Measurements from ENCODE around the gene PIEZO1. TPM values are rescaled to one million over a fixed set of nuclear protein-coding genes. Genes with fewer than 3 reads are reported as not detected.

The PIEZO1 gene
- total and polyA plus RNA-seq, 9 of the 15 experiments (the other 6 are each of a cell fraction or from before 2014, with no cell fraction given) = 3.6 to 432 (median 131) TPM

- Histone ChIP-seq H3K4me3 (no peak overlapping the region), H3K27ac (ENCODE audit: extremely low read depth, low read depth, low read length) (peak overlapping the region; percentile 71), H3K4me2 (ENCODE audit: insufficient read depth, low read length) (peak overlapping the region; percentile 24), H3K9ac (ENCODE audit: insufficient read depth in 1 of 2, low read depth in 2 of 2, low read length in 2 of 2) (peak overlapping the region; percentile 16 to 88; a peak in 3 of 4 replicates), H3K9me3 (replicated peaks; ENCODE audit: control insufficient read depth, insufficient read depth, low read depth, low read length) (no peaks in the 10 kb centered on the region), H3K27me3 (ENCODE audit: control insufficient read depth in 2 of 2, insufficient read depth in 2 of 2, low read length in 2 of 2) (no peaks in the 10 kb centered on the region), H3K79me2 (ENCODE audit: control insufficient read depth, insufficient read depth, low read length) (peaks cover 47% of the 10 kb centered on the region), H3K9me1 (ENCODE audit: control insufficient read depth, insufficient read depth, low read length) (peaks cover 3% of the 10 kb centered on the region), H3K4me1 (replicated peaks in 1 of 2; ENCODE audit: control insufficient read depth in 2 of 2, insufficient read depth in 2 of 2, low read length in 2 of 2) (peaks cover 16 to 91% of the 10 kb centered on the region in 2 experiments), H4K20me1 (replicated peaks; ENCODE audit: control insufficient read depth, insufficient read depth, low read length) (peaks cover 11% of the 10 kb centered on the region; the same call in 1 of the 2 replicates), H3K36me3 (ENCODE audit: control insufficient read depth, insufficient read depth, low read length) (peaks cover 75% of the 10 kb centered on the region; the same call in 1 of the 3 replicates), H2AFZ (ENCODE audit: low read depth, low read length) (no peak overlapping the region)
- WGBS (ENCODE audit: insufficient coverage, low coverage, missing lambda C conversion rate) = 54% methylated on average over 41 of the region's 42 CpGs
- ChIA-PET POLR2A (interaction anchor here (0.6 to 0.8 kb wide), 4 partner anchors 9 to 207 kb away, joined by 3 to 4 read pairs (median 4); no protein-coding TSS in a partner anchor), CTCF (ENCODE audit: low intra/inter-chr PET ratio) (no interaction called here)
- DNase-seq (ENCODE audit: extremely low read depth in 1 of 4, low spot score in 3 of 4) (peak; percentile 77 to 89 (median 83)), ATAC-seq (peak; percentile 86), FAIRE-seq (peak; percentile 84)
- intact Hi-C loops (cut with micrococcal nuclease) (no loop called here), in situ Hi-C loops (cut with MboI) (no loop called here)
- no TSS peak for BruUV-seq (replicated peaks)
- TF ChIP-seq KLF10 (CRISPR knock-in tag; IDR thresholded peaks at IDR 0.05) (no peak), LARP7 (IDR thresholded peaks at IDR 0.05) (no peak), RREB1 (CRISPR knock-in tag; IDR thresholded peaks at IDR 0.05) (no peak; the same call in 1 of the 2 replicates), RBM14 (IDR thresholded peaks at IDR 0.05; ENCODE audit: borderline replicate concordance, insufficient read depth, low read depth, low read length) (no peak), TBP (optimal IDR thresholded peaks at IDR 0.05; ENCODE audit: low read depth, low read length) (no peak), SNIP1 (IDR thresholded peaks at IDR 0.05; ENCODE audit: low read depth) (no peak), POLR3A (IDR thresholded peaks at IDR 0.05; ENCODE audit: borderline replicate concordance, extremely low read depth, insufficient read depth, insufficient read length) (no peak), CAMTA2 (CRISPR knock-in tag; conservative IDR thresholded peaks at IDR 0.05) (no peak), THAP7 (CRISPR knock-in tag; IDR thresholded peaks at IDR 0.05) (no peak), POLR3G (IDR thresholded peaks at IDR 0.05; ENCODE audit: extremely low read depth, insufficient read length, insufficient replicate concordance) (no peak)
- TF ChIP-seq, protein P1, sequence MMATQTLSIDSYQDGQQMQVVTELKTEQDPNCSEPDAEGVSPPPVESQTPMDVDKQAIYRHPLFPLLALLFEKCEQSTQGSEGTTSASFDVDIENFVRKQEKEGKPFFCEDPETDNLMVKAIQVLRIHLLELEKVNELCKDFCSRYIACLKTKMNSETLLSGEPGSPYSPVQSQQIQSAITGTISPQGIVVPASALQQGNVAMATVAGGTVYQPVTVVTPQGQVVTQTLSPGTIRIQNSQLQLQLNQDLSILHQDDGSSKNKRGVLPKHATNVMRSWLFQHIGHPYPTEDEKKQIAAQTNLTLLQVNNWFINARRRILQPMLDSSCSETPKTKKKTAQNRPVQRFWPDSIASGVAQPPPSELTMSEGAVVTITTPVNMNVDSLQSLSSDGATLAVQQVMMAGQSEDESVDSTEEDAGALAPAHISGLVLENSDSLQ (IDR thresholded peaks at IDR 0.05) = peak; percentile 93
- TF ChIP-seq, protein P2, sequence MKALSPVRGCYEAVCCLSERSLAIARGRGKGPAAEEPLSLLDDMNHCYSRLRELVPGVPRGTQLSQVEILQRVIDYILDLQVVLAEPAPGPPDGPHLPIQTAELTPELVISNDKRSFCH (CRISPR knock-in tag; IDR thresholded peaks at IDR 0.05) = no peak
- TF ChIP-seq, protein P2 (tag; IDR thresholded peaks at IDR 0.05) = no peak
These were observed 84.2 kb downstream of the PIEZO1 start for GRCh38 chr16:88700636-88701482.
